Stimulated activated memory B cell treated with anti-CD40 and anti-IgM and Interleukin-4, amounts not matched to agents 10 μg/mL and 1 μg/mL and 100 μg/mL, for 72 hours (primary cell): ENCODE measurements around the gene PANK2.
"Not testable (repeated sequence)": the region's sequence is repeated elsewhere in the genome, so short reads cannot be mapped to it uniquely, and the experiment has no call there.

Source experiments
- ATAC-seq: fragments of 150-1000 bp; cut with Tn5 transposase; 2 replicates; pipeline ENCODE4 v1.10.0; 2021
- H3K27ac Mint-ChIP-seq: one replicate; pipeline ENCODE4 v1.8.0; 2022; ENCODE audit warnings: mild to moderate bottlenecking, mixed read lengths
- H3K27me3 Mint-ChIP-seq: one replicate; pipeline ENCODE4 v1.8.0; 2022; ENCODE audit warnings: mixed read lengths
- H3K36me3 Mint-ChIP-seq: one replicate; pipeline ENCODE4 v1.8.0; 2022; ENCODE audit warnings: mixed read lengths
- H3K4me1 Mint-ChIP-seq: one replicate; pipeline ENCODE4 v1.8.0; 2022; ENCODE audit warnings: mixed read lengths
- H3K4me3 Mint-ChIP-seq: one replicate; pipeline ENCODE4 v1.8.0; 2022; ENCODE audit warnings: mild to moderate bottlenecking, moderate library complexity, mixed read lengths
- H3K9me3 Mint-ChIP-seq: one replicate; pipeline ENCODE4 v1.8.0; 2022; ENCODE audit warnings: mixed read lengths

The PANK2 gene

GRCh38 chr20:3864518-3864917 lies 24.7 kb upstream of the PANK2 start:
- H3K36me3 Mint-ChIP-seq, result peaks cover 62% of the 10 kb centered on the region
- no peak overlapping the region for H3K4me3 Mint-ChIP-seq
- H3K27me3 Mint-ChIP-seq, result no peaks in the 10 kb centered on the region
- ATAC-seq, result no peak
- no peaks in the 10 kb centered on the region for H3K9me3 Mint-ChIP-seq
- H3K4me1 Mint-ChIP-seq, result peaks cover 25% of the 10 kb centered on the region
- no peak overlapping the region for H3K27ac Mint-ChIP-seq

- H3K36me3 Mint-ChIP-seq, result peaks cover 64% of the 10 kb centered on the region
- H3K27me3 Mint-ChIP-seq, result no peaks in the 10 kb centered on the region
- no peaks in the 10 kb centered on the region for H3K9me3 Mint-ChIP-seq
- no peak overlapping the region for H3K4me3 Mint-ChIP-seq
- peaks cover 25% of the 10 kb centered on the region for H3K4me1 Mint-ChIP-seq
- H3K27ac Mint-ChIP-seq, result no peak overlapping the region
- ATAC-seq, result no peak
Observed at GRCh38 chr20:3865152-3865886, 23.9 kb upstream of the PANK2 start.

GRCh38 chr20:3865887-3866407 lies 23.2 kb upstream of the PANK2 start:
- Mint-ChIP-seq H3K4me1 (peaks cover 25% of the 10 kb centered on the region), H3K4me3 (no peak overlapping the region), H3K9me3 (no peaks in the 10 kb centered on the region), H3K36me3 (peaks cover 66% of the 10 kb centered on the region), H3K27ac (no peak overlapping the region), H3K27me3 (no peaks in the 10 kb centered on the region)
- no peak for ATAC-seq

DNA sequence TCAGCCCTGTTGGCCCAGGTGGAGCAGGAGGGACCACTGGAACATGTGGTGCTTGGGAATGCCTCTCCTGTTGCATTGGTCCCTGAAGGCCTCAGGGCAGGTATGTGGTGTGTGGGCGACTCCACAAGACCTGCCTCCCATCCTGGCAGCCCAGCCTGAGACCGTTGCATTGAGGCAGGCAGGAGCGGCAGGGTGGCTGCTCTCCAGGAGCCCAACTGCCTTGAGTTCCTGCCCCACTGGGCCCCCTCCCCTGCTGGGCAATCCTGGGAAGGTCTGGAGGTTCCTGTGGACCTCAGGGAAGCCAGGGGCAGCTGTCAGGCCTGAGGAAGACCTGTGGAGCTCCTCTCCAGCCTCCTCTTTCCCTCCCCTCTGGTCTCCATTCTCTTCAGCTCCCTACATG lies 22.7 kb upstream of the PANK2 start:
- H3K36me3 Mint-ChIP-seq, result peaks cover 62% of the 10 kb centered on the region
- peaks cover 25% of the 10 kb centered on the region for H3K4me1 Mint-ChIP-seq
- peak overlapping the region; percentile 22 for H3K27ac Mint-ChIP-seq
- no peak for ATAC-seq
- no peaks in the 10 kb centered on the region for H3K9me3 Mint-ChIP-seq
- no peaks in the 10 kb centered on the region for H3K27me3 Mint-ChIP-seq
- H3K4me3 Mint-ChIP-seq, result no peak overlapping the region

- H3K9me3 Mint-ChIP-seq, result no peaks in the 10 kb centered on the region
- peaks cover 23% of the 10 kb centered on the region for H3K4me1 Mint-ChIP-seq
- no peak for ATAC-seq
- peaks cover 53% of the 10 kb centered on the region for H3K36me3 Mint-ChIP-seq
- no peaks in the 10 kb centered on the region for H3K27me3 Mint-ChIP-seq
- no peak overlapping the region for H3K4me3 Mint-ChIP-seq
- no peak overlapping the region for H3K27ac Mint-ChIP-seq
Observed at GRCh38 chr20:3867802-3868201, 21.4 kb upstream of the PANK2 start.

- Mint-ChIP-seq H3K4me3 (no peak overlapping the region), H3K36me3 (peaks cover 52% of the 10 kb centered on the region), H3K27me3 (no peaks in the 10 kb centered on the region), H3K9me3 (no peaks in the 10 kb centered on the region), H3K4me1 (peaks cover 26% of the 10 kb centered on the region), H3K27ac (no peak overlapping the region)
- no peak for ATAC-seq
Observed at GRCh38 chr20:3869839-3870634, 19.1 kb upstream of the PANK2 start.

DNA sequence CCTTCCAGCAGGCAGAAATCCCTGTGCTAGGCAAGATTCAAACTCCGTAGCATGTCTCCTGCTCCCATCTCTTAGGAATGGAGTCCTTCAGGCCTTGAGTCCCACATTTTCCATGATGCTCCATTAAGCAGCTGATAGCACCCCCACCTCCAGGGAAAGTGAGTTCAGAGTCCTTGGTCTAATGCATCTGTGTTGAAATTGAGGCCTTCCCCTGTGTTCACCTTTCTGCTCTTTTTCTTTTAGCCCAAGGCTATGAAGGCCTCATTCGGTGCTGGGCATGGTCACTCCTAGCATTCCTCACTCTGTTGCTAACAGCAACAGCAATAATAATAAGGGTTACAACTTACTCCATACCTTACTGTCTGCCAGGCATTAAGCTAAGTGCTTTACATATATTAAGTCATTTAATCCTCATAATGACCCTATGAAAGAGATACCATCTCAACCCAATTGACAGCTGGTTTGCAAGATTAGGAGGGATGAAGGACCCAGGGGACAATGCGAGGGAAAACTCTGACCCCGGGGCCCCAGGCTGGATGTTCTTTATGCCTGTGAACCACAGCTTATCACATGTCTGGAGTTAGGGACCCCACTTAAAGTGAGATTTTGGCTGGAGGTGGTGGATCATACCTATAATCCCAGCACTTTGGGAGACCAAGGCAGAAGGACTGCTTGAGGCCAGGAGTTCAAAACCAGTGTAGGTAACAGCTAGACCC lies 17.5 kb upstream of the PANK2 start:
- H3K4me1 Mint-ChIP-seq, result peaks cover 26% of the 10 kb centered on the region
- H3K27me3 Mint-ChIP-seq, result no peaks in the 10 kb centered on the region
- no peak for ATAC-seq
- H3K9me3 Mint-ChIP-seq, result no peaks in the 10 kb centered on the region
- H3K36me3 Mint-ChIP-seq, result peaks cover 47% of the 10 kb centered on the region
- H3K4me3 Mint-ChIP-seq, result no peak overlapping the region
- H3K27ac Mint-ChIP-seq, result no peak overlapping the region

- H3K4me1 Mint-ChIP-seq, result peaks cover 19% of the 10 kb centered on the region
- peaks cover 39% of the 10 kb centered on the region for H3K36me3 Mint-ChIP-seq
- peak overlapping the region; percentile 48 for H3K27ac Mint-ChIP-seq
- H3K4me3 Mint-ChIP-seq, result no peak overlapping the region
- H3K9me3 Mint-ChIP-seq, result no peaks in the 10 kb centered on the region
- no peaks in the 10 kb centered on the region for H3K27me3 Mint-ChIP-seq
- ATAC-seq, result no peak
Observed at GRCh38 chr20:3873507-3873906, 15.7 kb upstream of the PANK2 start.

DNA sequence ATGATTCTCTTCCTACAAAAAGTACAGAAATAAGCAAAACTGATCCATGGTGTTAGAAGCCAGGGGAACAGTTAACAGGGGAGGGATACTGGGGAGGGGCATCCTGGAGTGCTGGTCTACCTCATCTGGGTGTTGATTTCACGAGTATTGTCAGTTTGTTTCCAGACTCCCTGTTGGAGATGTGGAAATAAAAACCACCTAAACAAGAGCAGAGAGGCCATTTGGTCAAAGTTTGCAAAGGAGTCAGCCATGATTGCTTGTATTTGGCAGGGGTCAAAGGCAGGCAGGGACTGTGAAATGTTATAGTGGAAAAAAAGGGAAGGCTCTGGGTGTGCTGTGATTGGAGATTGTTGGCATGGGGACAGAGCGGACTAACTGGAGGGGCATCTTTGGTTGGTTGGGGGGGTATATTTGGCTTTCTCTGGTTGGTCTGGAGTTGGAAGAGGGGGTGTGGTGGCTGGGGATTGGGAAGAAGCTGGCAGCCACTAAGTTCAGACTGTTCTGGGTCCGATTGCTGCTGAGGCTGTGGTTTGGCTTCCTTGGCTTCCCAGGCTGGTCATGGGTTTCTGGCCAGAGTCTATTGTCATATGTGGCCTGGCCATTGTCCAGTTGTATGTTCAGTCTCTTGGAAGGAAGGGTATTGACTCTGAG lies 14.9 kb upstream of the PANK2 start:
- no peaks in the 10 kb centered on the region for H3K9me3 Mint-ChIP-seq
- H3K27ac Mint-ChIP-seq, result peak overlapping the region; percentile 44
- no peak for ATAC-seq
- no peaks in the 10 kb centered on the region for H3K27me3 Mint-ChIP-seq
- H3K4me1 Mint-ChIP-seq, result peaks cover 19% of the 10 kb centered on the region
- peaks cover 42% of the 10 kb centered on the region for H3K36me3 Mint-ChIP-seq
- H3K4me3 Mint-ChIP-seq, result no peak overlapping the region

GRCh38 chr20:3875378-3875974 lies 13.7 kb upstream of the PANK2 start:
- H3K36me3 Mint-ChIP-seq, result peaks cover 38% of the 10 kb centered on the region
- H3K4me3 Mint-ChIP-seq, result no peak overlapping the region
- H3K27ac Mint-ChIP-seq, result no peak overlapping the region
- no peak for ATAC-seq
- H3K9me3 Mint-ChIP-seq, result no peaks in the 10 kb centered on the region
- no peaks in the 10 kb centered on the region for H3K27me3 Mint-ChIP-seq
- peaks cover 19% of the 10 kb centered on the region for H3K4me1 Mint-ChIP-seq

- no peak overlapping the region for H3K27ac Mint-ChIP-seq
- no peaks in the 10 kb centered on the region for H3K9me3 Mint-ChIP-seq
- H3K27me3 Mint-ChIP-seq, result no peaks in the 10 kb centered on the region
- ATAC-seq, result no peak
- H3K4me1 Mint-ChIP-seq, result peaks cover 19% of the 10 kb centered on the region
- no peak overlapping the region for H3K4me3 Mint-ChIP-seq
- H3K36me3 Mint-ChIP-seq, result peaks cover 32% of the 10 kb centered on the region
Observed at GRCh38 chr20:3876000-3876399, 13.2 kb upstream of the PANK2 start.

DNA sequence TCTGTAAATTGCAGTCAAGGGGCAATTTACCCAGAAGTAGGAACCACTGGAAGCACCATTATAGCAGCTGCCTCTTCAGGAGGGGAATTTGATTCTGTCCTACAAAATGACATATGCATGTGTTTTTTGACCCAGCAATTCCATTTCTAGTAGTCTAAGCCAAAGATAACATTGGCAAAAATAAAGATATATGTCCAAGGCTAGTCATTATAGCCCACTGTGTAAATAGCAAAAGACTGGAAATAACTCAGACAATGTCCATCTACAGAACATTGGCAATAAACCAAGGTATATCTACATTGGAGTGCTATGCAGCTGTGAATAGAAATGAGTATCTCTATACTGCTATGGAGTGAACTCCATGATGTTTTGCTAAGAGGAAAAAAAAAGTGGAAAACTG lies 12.5 kb upstream of the PANK2 start:
- no peak for ATAC-seq
- Mint-ChIP-seq H3K4me3 (no peak overlapping the region), H3K4me1 (peaks cover 19% of the 10 kb centered on the region), H3K36me3 (peaks cover 32% of the 10 kb centered on the region), H3K9me3 (no peaks in the 10 kb centered on the region), H3K27ac (no peak overlapping the region), H3K27me3 (no peaks in the 10 kb centered on the region)

DNA sequence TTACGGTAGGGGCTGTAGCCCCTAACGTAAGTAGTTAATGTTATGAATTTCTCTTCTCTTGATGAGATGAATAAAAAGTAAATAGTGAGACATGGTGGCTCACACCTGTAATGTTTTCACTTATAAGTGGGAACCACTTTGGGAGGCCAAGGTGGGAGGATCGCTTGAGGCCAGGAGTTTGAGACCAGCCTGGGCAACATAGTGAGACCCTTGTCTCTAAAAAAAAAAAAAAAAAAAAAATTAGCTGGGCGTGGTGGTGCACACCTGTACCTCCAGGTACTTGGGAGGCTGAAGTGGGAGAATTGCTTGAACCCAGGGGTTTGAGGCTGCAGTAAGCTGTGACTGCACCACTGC lies 10.3 kb upstream of the PANK2 start:
- H3K4me1 Mint-ChIP-seq, H3K27me3 Mint-ChIP-seq, H3K4me3 Mint-ChIP-seq, H3K27ac Mint-ChIP-seq, H3K9me3 Mint-ChIP-seq, ATAC-seq: not testable (repeated sequence)
- peaks cover 26% of the 10 kb centered on the region for H3K36me3 Mint-ChIP-seq

- Mint-ChIP-seq H3K27me3 (no peaks in the 10 kb centered on the region), H3K4me3 (no peak overlapping the region), H3K27ac (no peak overlapping the region), H3K9me3 (no peaks in the 10 kb centered on the region), H3K36me3 (peaks cover 15% of the 10 kb centered on the region), H3K4me1 (peaks cover 21% of the 10 kb centered on the region)
- no peak for ATAC-seq
Observed at GRCh38 chr20:3885715-3886114, 3.5 kb upstream of the PANK2 start.
